Suppressor macrophage (primary cell): Measurements from ENCODE around the gene SPACA9.

Experiments
- DNase-seq, 4 experiments: peaks; one replicate each; pipeline ENCODE4 v3.0.0-alpha.2; 2020 to 2022

Gene SPACA9

DNA sequence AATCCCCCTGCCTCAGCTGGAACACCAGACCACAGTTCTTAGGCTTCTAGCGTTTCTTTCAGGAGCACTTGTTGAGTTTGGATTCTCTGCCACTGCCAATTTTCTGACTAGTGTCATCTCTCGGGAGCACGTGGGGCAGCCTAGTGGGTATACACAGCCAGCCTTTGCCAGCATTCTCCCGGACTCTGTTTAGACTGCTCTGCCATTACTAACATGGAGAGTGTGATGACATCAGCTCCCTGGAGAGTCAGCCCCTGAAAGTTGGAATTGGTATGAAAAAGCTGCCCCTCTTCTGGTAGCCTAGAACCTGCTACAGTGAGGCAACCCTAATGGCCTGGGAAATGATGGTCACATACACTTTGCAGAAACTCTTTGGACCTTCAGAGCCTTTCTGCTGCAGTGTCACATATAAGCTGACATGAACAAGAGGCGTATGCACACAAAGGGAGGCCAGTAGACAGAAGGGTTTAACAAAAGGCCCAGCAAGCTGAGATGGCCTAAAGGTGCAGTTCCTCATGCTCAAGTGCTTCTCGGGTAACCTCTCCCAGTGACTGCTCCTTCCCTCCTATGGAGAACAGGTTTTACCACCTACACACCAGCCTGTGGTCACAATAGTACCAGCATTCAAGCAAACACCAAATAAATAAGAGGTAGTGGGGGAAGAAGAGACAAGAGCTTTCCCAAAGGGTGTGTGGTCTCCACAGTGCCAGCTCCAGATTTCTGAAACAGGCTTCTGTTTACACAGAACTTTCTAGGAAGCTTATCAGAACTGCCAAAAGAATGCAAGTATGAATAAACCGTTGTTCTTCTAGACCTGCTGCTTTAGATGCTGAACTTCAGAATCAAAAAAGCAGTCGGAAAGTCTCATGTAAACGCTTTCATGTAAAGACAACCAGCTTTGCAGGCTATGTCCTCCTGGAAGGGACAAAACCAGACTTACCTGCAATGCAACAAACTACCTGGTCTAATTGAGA, 16.5 kb downstream of the SPACA9 start:
- no peak for DNase-seq

- no peak for DNase-seq
These were observed 17.6 kb downstream of the SPACA9 start for GRCh38 chr9:132896264-132896663.

- peak; percentile 21 to 61 (median 46) for DNase-seq
These were observed 18.2 kb downstream of the SPACA9 start for GRCh38 chr9:132896906-132897305.

- DNase-seq: no peak
These were observed 19.4 kb downstream of the SPACA9 start for GRCh38 chr9:132898051-132898450.

DNA sequence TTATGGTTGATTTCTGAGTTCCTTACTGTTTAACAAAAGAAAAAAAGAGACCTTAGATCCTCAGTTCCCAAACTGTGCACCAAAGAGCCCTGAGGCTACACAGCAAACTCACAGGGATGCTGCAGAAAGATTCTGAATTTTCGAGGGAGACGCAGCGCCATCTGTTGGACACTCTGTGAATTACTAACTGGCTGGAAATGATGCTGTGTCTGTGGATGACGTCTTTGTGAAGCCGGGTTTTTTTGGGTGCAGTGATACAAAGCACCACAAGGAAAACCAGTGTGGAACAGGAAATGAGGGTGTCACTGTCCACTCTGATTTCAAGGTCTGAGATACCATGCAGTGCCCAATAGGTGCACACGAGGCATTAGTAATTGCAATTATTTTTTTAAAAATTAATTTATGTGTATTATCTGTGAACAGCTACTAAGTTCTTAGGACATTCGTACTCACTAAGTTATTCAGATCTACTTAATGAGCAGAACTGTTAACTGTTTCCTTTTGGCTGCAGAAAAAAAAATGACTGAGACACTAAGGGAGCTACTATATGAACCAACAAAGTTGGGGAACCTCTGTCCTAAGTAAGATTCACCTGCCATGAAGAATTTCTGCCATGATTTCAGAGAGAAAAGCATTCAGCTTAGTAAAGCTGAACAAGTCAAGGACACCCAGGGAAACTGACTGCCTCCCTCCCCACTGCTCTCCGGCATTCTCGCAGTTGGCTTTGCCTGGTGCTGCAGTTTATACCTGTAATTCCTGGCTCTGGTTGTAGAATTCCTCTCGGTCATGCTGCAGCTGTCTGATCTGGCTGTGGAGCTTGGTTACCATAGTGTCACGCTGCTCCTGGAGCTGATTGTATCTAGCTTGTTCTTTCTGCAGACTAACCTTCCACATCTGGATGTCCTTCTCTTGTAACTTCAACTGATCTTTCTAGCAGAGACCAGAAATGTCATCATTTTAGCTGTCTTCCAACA, 23.4 kb downstream of the SPACA9 start:
- DNase-seq: peak; percentile 84 to 90 (median 86)

DNA sequence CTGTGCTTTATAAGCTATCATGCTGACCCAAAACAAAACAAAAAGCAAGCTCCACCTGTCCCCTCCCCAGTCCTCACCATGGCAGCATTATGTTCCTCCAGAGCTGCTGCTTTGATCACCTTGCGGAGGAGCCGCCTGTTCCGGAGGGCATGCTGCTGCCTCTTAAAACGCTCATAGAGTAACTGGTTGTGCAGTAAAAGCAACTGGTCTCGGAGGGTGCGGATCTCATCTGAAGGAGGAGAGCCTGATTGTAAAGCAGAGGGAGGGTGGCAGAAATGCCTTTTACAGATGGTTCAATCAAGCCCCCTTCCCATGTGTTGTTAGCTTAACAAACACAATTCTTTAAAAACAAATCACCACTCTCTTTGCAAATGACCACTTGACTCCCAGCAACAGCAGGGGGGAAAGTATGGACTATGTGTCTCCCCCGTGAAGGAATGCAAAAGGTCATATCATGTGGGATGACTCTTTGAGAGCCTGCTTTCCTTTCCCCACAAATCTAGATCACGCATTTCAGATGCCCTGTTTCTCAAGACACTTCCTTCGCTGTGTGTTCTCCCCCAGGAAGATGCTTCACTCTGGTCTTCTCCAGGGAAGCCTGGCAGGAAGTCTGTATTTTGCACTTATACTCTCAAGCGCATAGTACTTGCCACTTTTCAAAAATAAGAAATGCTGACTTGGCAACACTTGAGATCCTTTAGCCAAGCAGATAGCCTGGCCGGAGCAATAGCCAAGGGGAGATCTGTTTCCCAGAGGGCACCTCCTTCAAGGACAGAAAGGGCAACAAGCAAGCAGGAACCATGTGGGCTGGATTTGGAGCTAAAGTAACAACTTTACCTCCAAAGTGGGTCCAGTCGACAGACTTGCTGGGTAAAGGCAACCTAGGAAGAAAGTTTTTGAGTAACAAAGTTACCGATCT, 25.1 kb downstream of the SPACA9 start:
- DNase-seq: no peak

DNA sequence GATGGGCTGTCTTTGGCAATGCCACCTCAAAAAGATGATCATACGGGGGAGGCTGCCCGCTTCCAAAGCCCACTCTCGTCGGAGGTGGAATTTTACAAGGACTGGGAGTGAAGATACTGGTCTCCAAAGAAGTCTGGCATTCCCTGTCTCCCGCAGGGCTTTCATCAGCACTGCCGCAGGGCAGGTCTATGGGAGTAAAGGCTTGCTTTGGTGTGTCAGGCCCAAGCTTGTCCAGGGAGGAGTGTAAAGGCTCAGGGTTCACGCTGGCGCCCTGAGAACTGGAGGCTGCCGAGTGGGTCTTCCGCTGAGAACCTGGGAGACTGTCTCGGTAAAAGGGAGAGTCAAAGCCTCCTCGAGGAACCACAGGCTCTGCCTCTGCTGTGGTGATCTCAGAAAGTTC, 27.0 kb downstream of the SPACA9 start:
- no peak for DNase-seq

- DNase-seq: no peak
These were observed 29.9 kb downstream of the SPACA9 start for GRCh38 chr9:132908635-132909034.

DNA sequence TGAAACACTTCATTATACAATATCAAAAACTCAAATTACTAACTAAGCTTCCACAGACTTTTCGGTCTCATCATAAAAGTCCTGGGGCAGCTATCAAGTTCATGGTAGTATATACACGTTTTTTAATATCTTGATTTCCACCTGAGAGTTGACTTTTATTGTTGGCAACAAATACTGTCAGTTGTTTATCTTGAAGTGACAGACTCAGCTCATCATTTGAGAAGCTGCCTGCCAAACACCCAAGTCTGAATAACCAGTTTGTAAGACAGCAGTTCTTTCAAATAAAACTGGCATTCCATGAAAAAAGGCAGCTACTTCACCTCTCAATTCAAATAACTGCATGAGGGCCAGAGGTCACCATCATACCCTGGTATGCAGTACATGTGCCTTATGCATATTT, 30.6 kb downstream of the SPACA9 start:
- DNase-seq: no peak

DNA sequence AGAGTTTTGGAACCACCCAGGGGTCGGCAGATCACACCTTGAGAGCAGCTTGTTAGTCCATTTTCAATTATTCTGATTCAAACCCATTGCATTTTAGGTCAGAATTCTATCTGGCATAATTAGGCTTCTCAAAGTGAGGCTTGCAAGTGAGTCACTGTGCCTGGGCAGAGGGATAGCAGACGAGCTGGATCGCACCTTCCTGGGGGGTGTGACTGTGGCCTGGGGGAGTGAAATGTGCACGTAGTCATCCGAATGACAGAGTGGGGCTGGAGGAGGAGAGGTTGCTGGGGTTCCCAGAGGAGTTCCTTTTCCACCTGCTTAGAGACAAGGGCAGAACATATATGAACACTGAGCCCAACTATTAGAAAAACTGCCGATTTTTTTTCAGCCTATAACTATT, 31.7 kb downstream of the SPACA9 start:
- no peak for DNase-seq

GRCh38 chr9:132912131-132912530, 33.4 kb downstream of the SPACA9 start:
- DNase-seq: no peak

DNA sequence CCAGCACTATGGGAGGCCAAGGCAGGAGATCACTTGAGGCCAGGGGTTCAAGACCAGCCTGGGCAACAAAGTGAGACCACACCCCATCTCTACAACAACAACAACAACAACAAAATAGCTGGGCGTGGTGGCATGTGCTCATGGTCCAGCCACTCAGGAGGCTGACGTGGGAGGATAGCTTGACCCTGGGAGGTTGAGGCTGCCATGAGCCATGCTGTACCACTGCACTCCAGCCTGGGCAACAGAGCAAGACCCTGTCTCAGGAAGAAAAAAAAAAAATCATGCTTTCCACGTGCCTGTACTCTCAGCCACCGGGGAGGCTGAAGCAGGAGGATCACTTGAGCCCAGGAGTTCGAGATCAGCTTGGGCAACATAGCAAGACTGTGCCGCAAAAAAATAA, 36.2 kb downstream of the SPACA9 start:
- DNase-seq: no peak

DNA sequence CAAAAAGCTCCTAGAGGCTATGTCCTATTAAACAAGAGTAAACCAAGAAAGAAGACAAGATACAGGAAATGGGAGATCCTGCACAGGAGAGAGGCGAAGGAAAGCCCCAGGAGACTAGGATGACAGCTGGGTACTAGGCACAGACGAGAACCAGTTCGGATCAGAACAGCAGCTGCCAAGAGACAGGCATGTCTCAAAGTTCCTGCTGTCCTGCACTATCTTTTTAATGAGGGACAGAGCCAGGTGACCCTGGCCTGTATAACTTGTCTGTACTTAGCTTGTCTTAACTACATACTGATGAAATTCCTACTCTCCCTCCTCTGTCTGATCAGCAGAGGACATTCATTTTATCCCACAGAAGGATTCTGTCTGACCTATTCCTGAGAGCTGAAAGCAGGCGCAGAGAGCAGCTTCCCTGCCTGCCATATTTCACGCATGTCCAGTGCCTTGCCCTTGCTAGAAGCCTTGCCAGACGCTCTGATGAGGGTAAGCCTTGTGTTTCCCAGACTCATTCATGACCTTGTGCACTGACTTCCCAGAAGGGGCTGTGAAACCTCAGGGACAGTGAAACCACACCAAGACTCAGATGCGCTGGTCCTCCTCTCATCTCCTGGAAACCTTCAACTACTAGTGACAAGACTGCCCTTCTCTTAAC, 41.0 kb downstream of the SPACA9 start:
- DNase-seq: no peak

GRCh38 chr9:132923346-132923902, 44.7 kb downstream of the SPACA9 start:
- no peak for DNase-seq

GRCh38 chr9:132927704-132928103, 49.0 kb downstream of the SPACA9 start:
- no peak for DNase-seq

DNA sequence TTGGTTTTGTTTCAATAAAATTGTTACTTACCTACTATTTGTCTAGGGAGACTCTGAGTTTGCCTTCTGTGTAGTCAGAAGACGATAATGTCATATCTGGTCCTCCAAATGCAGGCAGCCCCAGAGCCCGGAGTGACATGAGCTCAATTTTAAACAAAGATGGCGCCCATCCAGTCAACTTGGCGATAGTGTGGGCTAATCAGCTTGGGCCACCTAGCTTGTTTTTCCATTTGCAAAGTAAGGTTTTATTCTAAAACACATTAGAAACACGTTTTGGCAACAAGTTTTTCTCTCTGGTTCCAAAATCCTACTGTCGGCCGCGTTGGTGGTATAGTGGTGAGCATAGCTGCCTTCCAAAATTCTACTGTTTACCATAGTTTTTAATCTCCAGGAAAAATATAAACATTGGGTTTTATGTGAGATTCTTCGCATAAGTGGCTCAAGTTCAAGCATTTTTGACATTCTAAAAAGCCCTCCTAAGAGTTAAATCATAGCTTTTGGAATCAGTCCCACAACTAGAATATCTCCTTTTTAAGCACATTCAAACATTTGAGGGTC, 52.6 kb downstream of the SPACA9 start:
- DNase-seq: no peak

GRCh38 chr9:132935026-132935425, 56.3 kb downstream of the SPACA9 start:
- no peak for DNase-seq

DNA sequence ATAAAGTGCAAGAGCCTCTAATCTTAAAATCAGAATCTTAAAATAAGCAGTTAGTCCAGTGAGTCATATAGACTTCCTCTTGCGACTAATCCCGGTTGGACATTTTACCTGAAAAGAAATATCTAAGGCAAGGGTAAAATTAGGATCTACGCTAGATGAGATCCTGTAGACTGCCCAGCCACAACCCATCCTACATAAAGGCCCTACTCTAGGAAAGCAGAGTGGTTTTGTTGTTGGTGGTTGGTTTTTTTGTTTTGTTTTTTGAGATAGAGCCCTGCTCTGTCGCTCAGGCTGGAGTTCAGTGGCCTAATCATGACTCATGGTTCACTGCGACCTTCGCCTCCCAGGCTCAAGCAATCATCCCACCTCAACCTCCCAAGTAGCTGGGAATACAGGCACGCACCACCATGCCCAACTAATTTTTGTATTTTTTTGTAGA, 58.8 kb downstream of the SPACA9 start:
- no peak for DNase-seq

GRCh38 chr9:132939169-132939568, 60.5 kb downstream of the SPACA9 start:
- DNase-seq: no peak
